HG03060 (cell line): ENCODE measurements around the gene WDR83.
"Not testable (repeated sequence)": the region's sequence is repeated elsewhere in the genome, so short reads cannot be mapped to it uniquely, and the experiment has no call there.

Source experiments
- ATAC-seq: cut with Tn5 transposase; IDR thresholded peaks from one replicate; pipeline ENCODE4 v1.9.1; 2021; ENCODE audit warnings: low read depth, moderate number of reproducible peaks; ENCODE audit not compliant: unreplicated experiment

Gene WDR83

DNA sequence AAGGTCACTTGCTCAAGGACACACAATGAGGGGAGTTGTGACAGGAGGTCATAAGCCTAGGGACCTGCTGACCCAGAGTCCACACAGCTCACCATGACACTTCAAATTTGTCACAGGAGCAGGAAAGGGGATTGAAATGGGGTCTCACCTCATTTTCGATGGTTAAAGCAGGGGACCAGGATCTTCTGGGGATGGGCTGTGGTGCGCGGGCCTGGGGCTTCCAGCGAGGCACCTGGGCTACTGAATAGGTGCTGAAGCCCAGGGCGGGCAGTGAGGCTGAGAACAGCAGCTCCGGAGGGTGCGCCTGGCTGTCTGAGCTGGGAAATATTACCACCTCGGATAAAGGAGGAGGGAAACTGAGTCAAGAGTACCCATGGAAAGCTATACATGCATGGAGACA, 11.1 kb upstream of the WDR83 start:
- ATAC-seq, result no peak

DNA sequence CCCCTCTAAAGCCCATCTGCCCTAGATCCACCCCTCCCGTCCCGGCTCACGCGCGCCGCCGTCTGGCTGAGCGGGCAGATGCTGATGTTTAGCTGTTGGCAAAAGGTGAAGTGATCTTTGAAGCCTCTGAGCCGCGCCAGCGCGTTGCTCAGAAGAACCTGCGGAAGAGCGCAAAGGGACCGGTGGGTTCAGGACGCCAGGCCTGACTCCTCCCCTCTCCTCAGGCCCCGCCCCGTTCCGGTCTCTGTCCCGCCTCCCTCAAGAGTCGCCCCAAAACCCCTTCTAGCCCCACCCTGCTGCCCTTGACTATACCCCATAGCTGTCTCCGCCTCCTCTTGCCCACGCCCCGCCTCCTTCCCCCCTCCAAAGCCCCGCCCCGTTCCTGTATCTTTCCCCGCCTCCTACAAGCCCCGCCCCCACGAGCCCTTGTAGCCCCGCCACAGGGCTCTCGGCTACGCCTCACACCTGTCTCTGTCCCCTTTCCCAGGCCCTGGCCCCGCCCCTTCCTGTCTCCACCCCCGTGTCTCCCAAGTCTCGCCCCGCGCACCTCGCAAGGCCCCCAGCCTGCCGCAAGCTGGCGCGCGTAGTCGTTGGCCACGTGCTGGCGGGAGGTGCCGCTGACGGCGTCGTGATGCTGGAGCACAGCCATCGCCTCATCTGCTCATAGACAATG, 9.6 kb upstream of the WDR83 start:
- ATAC-seq, result no peak

DNA sequence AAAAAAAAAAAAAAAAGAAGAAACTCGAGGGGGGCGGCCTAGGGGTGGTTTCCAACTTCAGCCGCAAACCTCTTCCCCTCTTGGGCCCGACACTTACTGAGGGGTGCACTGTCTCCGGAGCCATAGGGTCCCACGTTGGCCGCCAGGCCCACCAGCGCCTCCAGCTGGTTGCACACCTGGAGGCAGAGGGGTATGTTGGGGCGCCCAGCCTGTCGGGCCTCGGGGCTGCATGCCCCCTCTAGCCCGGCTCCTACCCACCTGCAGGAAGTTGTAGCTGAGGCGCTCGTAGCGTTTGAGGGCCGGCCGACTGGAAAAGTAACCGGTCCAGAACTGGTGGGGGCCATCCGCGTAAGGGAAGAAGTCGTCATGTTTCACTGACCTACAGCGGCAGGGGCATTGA, 8.6 kb upstream of the WDR83 start:
- ATAC-seq, result no peak

DNA sequence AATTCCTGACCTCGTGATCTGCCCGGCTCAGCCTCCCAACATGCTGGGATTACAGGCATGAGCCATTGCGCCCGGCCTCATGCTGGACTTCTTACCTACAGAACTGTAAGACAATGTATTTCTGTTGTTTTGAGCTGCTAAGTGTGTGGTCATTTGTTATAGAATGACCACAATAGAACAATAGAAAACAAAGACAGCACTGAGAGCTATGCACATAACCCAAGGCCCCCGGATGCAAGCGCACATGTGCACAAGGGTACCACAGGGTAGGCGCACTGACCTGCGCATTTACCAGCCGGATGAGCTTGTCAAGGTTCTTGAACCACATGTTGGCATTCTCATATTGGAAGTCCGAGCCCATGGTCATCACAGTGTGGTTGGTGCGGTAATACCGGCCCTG, 5.6 kb upstream of the WDR83 start:
- ATAC-seq, result no peak

DNA sequence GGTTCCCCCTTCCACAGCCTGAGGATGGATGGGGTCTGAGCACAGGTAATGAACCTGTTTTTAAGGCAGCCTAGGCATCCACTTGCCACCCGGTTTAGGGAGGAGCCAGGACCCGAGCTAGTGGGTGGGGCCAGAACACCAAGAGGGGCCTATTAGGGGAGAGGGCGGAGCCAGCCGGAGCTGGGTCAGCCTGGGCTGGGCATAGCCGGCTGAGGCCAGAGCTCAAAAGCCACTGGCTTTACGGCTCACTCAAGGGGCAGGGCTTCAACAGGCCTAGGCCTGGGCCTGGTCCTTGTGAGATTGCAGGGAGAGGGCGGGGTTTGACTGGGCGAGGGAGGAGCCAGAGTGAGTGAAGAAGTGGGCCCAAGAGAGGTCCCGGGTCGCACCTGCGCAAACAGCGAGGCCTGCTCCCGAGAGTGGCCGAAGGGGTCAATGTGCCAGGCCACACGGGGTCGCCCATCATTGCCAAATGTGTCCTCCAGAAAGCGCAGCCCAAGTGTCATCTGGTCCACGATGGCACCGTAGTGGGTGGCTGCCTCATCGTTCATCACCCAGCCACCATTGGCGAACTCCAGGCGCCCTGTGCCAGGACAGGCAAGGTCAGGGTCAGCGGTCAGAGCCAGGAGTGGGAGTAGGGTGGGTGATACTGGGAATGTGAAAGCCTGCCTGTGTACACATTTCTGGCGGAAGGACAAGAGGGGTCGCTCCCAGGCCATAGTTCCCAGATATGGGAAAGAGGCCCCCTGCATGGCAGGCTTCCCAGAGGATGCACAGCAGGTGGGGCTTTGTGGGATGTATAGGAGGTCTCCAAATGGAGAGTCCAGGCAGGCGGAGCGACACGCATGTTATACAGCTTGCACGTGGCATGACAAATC, 2.0 kb upstream of the WDR83 start:
- no peak for ATAC-seq

DNA sequence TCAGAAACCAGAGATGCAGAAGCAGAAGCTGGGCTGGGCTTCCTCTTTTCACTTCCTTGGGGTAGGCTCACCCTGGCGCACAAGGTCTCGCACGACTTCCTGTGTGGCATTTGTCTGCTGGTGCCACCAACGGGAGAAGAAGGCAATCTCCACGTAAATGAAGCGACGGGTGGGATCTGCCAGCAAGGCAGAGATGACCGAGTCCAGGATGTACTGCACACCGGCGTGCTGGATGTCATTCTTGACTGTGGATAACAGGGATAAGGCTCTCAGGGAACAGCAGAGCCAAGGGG, 1.4 kb upstream of the WDR83 start:
- no peak for ATAC-seq

DNA sequence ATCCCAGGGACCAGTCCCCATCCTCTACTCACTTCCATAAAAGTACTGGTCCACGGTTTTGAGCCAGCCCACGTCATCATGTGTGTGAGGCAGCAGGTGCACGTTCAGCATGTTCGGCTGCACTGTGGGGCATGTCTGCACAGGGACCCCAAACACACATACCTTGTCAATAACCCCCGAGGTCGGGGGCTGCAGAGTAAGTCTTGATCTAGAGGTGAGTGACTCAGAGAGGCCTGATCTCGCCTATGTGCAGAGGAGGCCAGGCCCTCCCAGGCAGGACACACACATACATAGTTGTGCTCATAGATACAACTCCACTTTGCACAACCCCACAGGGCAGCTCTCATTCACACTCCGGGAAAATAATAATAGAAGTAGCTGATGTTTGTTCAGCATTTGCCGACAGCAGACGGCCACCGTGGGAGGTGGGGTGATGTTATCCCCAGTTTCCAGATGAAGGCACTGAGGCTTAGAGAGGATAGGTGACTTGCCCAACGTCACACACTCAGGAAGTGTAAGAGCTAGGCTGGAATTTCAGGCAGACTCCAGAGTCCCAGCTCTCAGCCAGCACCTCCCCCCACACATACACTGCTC, 839 bp upstream of the WDR83 start:
- ATAC-seq, result no peak

DNA sequence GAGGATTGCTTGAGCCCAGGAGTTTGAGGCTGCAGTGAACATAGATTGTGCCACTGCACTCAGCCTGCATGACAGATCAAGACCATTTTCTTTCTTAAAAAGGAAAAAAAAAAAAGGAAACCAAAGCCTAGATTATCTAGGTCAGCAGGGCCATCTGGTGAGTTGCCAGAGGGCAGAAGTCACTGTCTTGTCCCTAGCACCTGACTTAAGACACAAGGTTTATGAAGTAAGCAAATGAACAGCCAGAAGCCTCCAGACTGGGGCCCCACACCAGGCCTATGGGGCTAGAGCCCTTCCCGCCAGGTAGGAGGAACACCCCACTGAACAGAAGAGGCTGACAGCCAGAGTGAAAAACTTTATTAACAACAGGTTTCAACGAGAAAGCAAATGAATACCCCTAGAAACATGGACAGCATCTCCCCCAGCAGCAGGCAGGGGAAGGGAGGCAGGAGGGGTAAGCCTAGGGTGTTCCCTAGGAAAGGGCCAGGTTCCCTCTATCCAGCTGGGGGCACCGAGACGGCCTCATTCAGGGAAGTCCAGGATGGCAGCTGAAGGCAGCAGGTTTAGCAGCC, 1.2 kb downstream of the WDR83 start:
- ATAC-seq, result no peak

DNA sequence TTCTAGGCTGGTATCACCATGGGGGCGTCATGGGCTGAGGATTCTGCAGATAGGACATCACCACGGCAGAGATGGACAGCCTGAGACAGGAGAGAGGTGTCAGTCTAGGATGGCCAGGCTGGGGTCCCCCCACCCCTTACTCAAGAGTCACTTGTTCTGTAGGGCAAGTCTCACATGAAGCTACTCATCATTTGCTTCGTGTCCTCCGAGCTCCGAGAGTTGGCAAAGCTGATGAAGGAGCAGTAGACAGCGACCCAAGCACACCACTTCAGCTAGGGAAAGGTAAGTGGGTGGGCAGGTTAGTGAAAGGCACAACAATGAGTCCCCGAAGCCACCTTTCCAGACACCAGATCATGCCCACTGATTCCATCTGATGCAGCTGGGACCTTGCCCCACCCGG, 1.7 kb downstream of the WDR83 start:
- no peak for ATAC-seq

DNA sequence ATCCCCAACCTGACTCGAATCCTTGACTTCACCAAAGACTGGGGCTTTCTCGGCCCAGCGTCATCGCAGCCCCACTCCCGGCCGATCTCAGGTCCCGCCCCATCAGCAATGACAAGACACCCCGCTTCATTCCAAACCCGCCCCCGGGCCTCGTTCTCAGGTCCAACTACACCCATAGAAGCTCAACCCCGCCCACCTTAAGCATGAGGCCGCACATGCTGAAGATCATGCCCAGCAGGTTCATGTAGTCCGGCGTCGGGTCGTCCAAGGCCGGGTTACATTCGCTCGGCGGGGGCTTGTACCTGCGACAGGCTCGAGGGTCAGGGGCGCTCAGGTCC, 2.3 kb downstream of the WDR83 start:
- no peak for ATAC-seq

DNA sequence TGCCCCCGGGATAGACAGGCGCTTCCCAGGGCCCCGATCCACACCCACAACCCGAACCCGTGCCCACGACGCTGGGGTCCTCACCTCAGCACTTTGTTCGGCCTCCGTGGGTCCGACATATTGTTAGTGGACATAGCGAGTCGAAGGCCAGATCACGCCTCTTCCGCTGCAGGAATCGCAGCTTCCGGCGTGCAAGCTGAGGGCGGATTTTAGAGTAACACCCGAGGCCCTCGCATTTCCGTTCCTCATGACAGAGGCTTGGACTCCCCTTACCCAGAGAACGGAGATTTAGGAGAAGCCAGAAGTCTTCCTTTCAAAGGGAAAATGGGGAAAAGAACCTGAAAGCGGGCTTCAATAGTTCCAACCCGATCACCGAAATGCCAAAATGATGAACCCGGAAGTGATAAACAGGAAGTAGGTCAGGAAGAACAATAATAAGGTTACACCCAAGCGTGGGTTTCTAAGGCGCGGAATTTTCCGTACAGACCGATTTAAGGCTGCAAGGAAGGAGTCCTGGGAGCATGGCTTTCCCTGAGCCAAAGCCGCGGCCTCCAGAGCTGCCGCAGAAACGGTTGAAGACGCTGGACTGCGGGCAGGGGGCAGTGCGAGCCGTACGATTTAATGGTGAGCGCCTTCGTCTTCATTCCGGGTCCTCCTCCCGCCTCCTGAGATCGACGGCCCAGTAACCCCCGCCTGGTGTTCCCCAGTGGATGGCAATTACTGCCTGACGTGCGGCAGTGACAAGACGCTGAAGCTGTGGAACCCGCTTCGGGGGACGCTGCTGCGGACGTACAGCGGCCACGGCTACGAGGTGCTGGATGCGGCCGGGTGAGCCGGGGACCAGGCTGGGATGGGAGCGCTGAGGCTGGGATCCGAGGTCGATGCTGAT, 2.9 kb downstream of the WDR83 start:
- peak; percentile 43 for ATAC-seq

DNA sequence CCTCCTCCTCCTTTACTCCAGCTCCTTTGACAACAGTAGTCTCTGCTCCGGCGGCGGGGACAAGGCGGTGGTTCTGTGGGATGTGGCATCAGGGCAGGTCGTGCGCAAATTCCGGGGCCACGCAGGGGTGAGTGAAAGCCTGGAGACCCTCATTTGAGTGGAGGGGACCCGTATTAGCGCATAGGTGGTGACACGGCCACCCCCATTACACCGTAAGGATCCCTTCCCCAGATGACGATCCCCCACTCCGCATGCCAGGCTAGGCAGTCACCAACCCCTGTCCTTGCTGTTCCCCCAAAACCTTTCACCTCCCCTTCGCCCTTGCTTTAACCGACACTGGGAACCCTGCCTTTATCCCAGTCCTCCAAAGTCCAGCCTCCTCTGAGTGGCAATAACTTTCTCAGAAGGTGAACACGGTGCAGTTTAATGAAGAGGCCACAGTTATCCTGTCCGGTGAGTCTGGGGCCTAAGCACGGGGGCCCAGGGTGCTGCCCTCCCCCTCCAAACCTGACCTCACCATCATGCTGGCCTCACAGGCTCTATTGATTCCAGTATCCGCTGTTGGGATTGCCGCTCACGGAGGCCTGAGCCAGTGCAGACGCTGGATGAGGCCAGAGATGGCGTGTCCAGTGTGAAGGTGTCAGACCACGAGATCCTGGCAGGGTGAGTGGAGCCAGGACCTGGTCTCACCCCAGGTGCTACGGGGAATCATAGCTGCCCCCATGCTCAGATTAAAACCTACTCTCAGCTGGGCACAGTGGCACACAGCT, 3.7 kb downstream of the WDR83 start:
- no peak for ATAC-seq

DNA sequence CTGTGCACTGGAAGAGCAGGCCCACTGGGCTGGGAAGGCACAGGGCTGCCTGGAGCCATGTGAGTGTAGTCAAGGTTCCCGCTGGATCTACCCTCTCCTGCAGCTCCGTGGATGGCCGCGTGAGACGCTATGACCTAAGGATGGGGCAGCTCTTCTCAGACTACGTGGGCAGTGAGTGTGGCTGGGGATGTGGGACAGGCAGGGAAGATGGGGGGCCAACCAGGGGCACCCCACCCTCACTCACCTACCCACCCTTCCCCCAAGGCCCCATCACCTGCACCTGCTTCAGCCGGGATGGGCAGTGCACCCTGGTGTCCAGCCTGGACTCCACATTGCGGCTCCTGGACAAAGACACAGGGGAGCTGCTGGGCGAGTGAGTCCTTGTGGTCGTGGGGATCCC, 6.1 kb downstream of the WDR83 start:
- no peak for ATAC-seq

DNA sequence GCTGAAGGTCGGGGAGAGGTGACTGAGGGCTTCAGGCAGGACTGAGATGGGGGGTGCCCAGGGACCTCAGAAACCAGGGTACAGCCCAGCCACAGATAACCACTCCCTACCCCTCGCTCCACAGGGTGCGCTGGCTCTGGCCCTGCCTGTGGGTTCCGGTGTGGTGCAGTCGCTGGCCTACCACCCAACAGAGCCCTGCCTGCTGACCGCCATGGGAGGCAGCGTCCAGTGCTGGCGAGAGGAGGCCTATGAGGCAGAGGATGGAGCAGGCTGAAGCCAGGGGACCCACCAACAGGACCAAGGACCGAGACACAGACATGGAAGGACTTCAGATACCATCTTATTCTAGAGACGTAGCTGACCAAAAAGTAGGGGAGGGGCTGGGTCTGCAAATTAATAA, 8.8 kb downstream of the WDR83 start:
- ATAC-seq, result no peak

DNA sequence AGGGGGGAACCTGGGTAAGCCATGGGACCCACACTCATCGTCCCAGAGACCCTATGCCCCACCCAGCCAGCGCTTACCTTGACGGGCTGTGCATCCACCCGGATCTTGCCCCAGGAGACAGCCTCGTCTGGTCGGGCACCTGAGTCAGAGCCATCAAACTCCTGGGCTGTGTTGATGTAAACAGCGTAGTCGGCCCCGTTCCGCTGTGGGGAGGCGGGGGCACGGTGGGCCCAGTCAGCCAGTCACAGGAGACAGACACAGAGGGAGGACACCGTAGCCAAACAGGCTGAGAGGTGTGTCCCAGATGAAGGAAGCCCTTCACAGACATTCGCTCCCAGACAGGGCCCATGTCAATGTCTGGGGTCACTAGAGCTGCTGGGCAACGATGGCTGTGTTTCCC, 9.3 kb downstream of the WDR83 start:
- no peak for ATAC-seq

DNA sequence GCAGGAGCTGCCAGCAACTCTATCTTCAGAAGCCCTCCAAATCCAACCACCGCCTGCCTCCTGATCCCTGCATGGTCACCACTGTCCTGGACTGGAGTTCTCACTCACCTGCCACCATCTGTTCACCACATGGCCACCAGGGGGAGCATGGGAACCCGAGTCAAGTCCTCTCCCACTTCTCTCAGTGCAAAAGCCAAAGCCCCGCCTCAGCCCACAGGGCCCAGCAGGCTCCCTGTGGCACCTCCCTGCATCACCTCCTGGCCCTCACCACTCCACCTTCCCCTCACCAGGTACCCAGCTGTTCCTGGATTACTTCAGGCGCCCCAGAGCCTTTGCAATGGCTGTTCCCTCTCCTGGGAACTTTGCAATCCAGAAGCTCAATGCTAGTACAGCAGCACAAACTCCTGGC, 9.8 kb downstream of the WDR83 start:
- ATAC-seq, result no peak

DNA sequence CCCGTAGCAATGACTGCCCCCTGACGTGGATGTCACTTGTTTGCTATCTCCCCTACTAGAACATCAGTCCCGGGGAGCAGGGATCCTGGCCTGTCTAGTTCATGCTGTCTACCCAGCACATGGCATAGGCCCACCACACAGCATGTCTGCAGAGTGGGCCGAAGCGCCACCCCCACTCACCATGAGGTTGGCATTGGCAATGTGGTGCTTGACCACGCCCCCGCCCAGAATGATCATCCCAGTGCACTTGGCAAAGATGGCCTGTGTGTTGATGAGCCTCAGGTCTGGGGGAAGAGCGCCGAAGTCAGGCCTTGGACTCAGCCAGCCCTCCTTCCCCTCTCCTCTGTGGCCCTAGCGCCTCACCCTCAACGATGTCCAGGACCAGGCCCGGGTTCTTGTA, 10.3 kb downstream of the WDR83 start:
- ATAC-seq, result no peak

DNA sequence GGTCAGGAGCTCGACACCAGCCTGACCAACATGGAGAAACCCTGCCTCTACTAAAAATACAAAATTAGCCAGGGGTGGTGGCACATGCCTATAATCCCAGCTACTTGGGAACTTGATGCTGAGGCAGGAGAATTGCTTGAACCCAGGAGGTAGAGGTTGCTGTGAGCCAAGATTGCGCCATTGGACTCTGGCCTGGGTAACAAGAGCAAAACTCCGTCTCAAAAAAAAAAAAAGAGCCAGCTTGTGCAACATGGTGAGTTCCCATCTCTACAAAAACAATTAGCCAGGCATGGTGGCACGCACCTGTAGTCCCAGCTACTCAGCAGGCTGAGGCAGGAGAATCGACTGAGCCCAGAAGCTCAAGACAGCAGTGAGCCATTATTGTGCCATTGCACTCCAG, 11.4 kb downstream of the WDR83 start:
- not testable (repeated sequence) for ATAC-seq

DNA sequence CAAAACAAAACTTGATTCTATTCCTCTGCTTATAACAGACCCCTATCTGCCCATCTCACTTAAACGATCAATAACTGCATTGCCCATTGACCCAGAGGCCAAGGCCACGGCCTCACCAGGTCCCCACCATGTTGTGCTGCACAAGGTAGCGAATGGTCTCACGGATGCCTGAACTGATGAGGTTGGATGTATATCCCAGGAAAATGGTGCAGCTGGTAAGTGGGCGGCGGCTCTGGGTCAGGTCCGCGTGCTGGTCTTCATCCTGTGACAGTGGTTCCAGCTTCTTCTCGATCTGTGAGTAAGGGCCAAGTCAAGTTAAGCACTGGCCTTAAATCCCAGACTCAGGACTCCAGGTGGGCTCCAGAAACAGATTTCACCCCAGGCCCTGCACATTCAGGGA, 13.4 kb downstream of the WDR83 start:
- ATAC-seq, result no peak
